HepG2 (cell line): Measurements from ENCODE around the gene HSDL2. TPM values are rescaled to one million over a fixed set of nuclear protein-coding genes. Genes with fewer than 3 reads are reported as not detected.
A peak's percentile ranks its signal among the peaks of the same experiment; 100 is the strongest.
"Not testable (repeated sequence)": the region's sequence is repeated elsewhere in the genome, so short reads cannot be mapped to it uniquely, and the experiment has no call there.

Experiments
- CREM ChIP-seq, 2 experiments: sonication (generic) in 1 of 2; formaldehyde crosslinking in 1 of 2; IDR thresholded peaks; 2 replicates each; pipeline versions ENCODE4 v1.4.0 to v1.6.1; 2016 to 2020; ENCODE audit warnings: antibody characterized with exemption in 1 of 2, mild to moderate bottlenecking in 1 of 2, missing genetic modification reagents in 1 of 2
- CTCF ChIP-seq: sonication (generic); formaldehyde crosslinking; IDR thresholded peaks from 2 replicates; pipeline ENCODE4 v1.5.0; 2020; ENCODE audit warnings: mild to moderate bottlenecking, missing genetic modification reagents, moderate library complexity
- FOXP1 ChIP-seq, 2 experiments: fragments of 450-650 bp in 1 of 2; IDR thresholded peaks; 2 replicates each; pipeline ENCODE4 v1.6.1; 2017 to 2018; ENCODE audit warnings: antibody characterized with exemption in 1 of 2
- GABPB1 ChIP-seq: IDR thresholded peaks from 2 replicates; pipeline ENCODE4 v1.6.1; 2016; ENCODE audit warnings: mild to moderate bottlenecking, missing genetic modification reagents, moderate library complexity, missing compliant biosample characterization
- GTF3A ChIP-seq: sonication (generic); formaldehyde crosslinking; conservative IDR thresholded peaks from 2 replicates; pipeline ENCODE4 v1.4.0; 2020; ENCODE audit warnings: mild to moderate bottlenecking, missing genetic modification reagents
- NR2F6 ChIP-seq, 2 experiments: IDR thresholded peaks; 2 replicates each; pipeline ENCODE4 v1.6.1; 2016; ENCODE audit warnings: antibody characterized with exemption in 1 of 2, mild to moderate bottlenecking in 1 of 2
- ONECUT2 ChIP-seq: sonication (generic); formaldehyde crosslinking; IDR thresholded peaks from 2 replicates; pipeline ENCODE4 v1.4.0; 2020; ENCODE audit warnings: missing genetic modification reagents
- PATZ1 ChIP-seq: sonication (generic); formaldehyde crosslinking; IDR thresholded peaks from 2 replicates; pipeline ENCODE4 v1.4.0; 2020; ENCODE audit warnings: missing genetic modification reagents
- POGZ ChIP-seq: sonication (generic); formaldehyde crosslinking; IDR thresholded peaks from 2 replicates; pipeline ENCODE4 v1.4.0; 2020; ENCODE audit warnings: mild to moderate bottlenecking, missing genetic modification reagents
- RERE ChIP-seq: IDR thresholded peaks from 2 replicates; pipeline ENCODE4 v1.6.1; 2016; ENCODE audit warnings: low read depth, missing genetic modification reagents, missing compliant biosample characterization
- SKIL ChIP-seq: sonication (generic); formaldehyde crosslinking; IDR thresholded peaks from 2 replicates; pipeline ENCODE4 v1.8.0; 2022; ENCODE audit warnings: missing genetic modification reagents, mild to moderate bottlenecking, moderate library complexity, borderline replicate concordance
- SPEN ChIP-seq: sonication (generic); formaldehyde crosslinking; IDR thresholded peaks from 2 replicates; pipeline ENCODE4 v1.5.1; 2020; ENCODE audit warnings: low read depth, mild to moderate bottlenecking, missing genetic modification reagents
- TARDBP ChIP-seq: sonication (generic); formaldehyde crosslinking; IDR thresholded peaks from 2 replicates; pipeline ENCODE4 v1.8.0; 2022; ENCODE audit warnings: mild to moderate bottlenecking, missing genetic modification reagents
- ZC3H13 ChIP-seq: sonication (generic); formaldehyde crosslinking; IDR thresholded peaks from 2 replicates; pipeline ENCODE4 v1.8.1; 2023; ENCODE audit warnings: mild to moderate bottlenecking, missing genetic modification reagents, moderate library complexity
- ZNF12 ChIP-seq: sonication (generic); formaldehyde crosslinking; IDR thresholded peaks from 2 replicates; pipeline ENCODE4 v1.5.0; 2020; ENCODE audit warnings: missing genetic modification reagents
- ZNF292 ChIP-seq: sonication (generic); formaldehyde crosslinking; IDR thresholded peaks from 2 replicates; pipeline ENCODE4 v1.8.1; 2022; ENCODE audit warnings: mild to moderate bottlenecking, low read depth, missing genetic modification reagents, borderline replicate concordance
- ZNF589 ChIP-seq: sonication (generic); formaldehyde crosslinking; conservative IDR thresholded peaks from 2 replicates; pipeline ENCODE4 v1.8.0; 2022; ENCODE audit warnings: mild to moderate bottlenecking, moderate library complexity, missing genetic modification reagents
- polyA plus RNA-seq, 8 experiments: library from polyadenylated mRNA; depleted of rRNA in 3 of 8; stranded (reverse) in 7 of 8; unstranded in 1 of 8; fragments of >200 nt; fragmentation: Illumina TruSeq in 4 of 8; extraction: Trizol in 4 of 8; gene quantifications; 2 replicates each; pipeline versions ENCODE4 v1.2.1 to v1.2.3, GENCODE V29; 2011 to 2016; ENCODE audit warnings: low read depth in 4 of 8, missing spikeins in 1 of 8, mixed read lengths in 1 of 8; ENCODE audit not compliant: insufficient read depth in 1 of 8
- total RNA-seq, 5 experiments: library from RNA; depleted of rRNA; stranded (reverse); fragments of >200 nt; fragmentation: Illumina TruSeq; extraction: Trizol; gene quantifications; 2 replicates each; pipeline ENCODE4 v1.2.3, GENCODE V29; 2016; ENCODE audit warnings: low read depth in 1 of 5

HSDL2 gene
- total and polyA plus RNA-seq, 2 of the 13 experiments (the other 11 are each of a cell fraction or from before 2014, with no cell fraction given): 55.3 to 80.2 TPM

- TF ChIP-seq PATZ1 (CRISPR knock-in tag): peak; percentile 53; the same call in 1 of the 2 replicates
- 0 out of 2 replicates have a peak, but pooled peaks have one; percentile 53 for TF ChIP-seq RERE (CRISPR knock-in tag)
- 0 out of 2 replicates have a peak, but pooled peaks have one; percentile 3 for TF ChIP-seq ONECUT2 (CRISPR knock-in tag)
- 0 out of 2 replicates have a peak, but pooled peaks have one; percentile 53 for TF ChIP-seq ZNF589 (CRISPR knock-in tag)
- peak; percentile 91 for TF ChIP-seq POGZ (CRISPR knock-in tag)
- TF ChIP-seq CREM (IDR thresholded peaks at IDR 0.05): peak; percentile 73; the same call in 1 of the 2 replicates
- TF ChIP-seq CREM (CRISPR knock-in tag; IDR thresholded peaks at IDR 0.05): not testable (repeated sequence)
- peak; percentile 39; the same call in 1 of the 2 replicates for TF ChIP-seq TARDBP
- peak; percentile 60; the same call in 1 of the 2 replicates for TF ChIP-seq NR2F6 (IDR thresholded peaks at IDR 0.05)
- TF ChIP-seq NR2F6 (CRISPR knock-in tag; IDR thresholded peaks at IDR 0.05): peak; percentile 81
- TF ChIP-seq CTCF (CRISPR knock-in tag): peak; percentile 49
- peak; percentile 67; the same call in 1 of the 2 replicates for TF ChIP-seq GTF3A (CRISPR knock-in tag)
- TF ChIP-seq ZNF12 (CRISPR knock-in tag): peak; percentile 69; the same call in 1 of the 2 replicates
- TF ChIP-seq SKIL (CRISPR knock-in tag): peak; percentile 74
- TF ChIP-seq ZC3H13 (CRISPR knock-in tag): 0 out of 2 replicates have a peak, but pooled peaks have one; percentile 56
- 0 out of 2 replicates have a peak, but pooled peaks have one; percentile 34 for TF ChIP-seq SPEN (CRISPR knock-in tag)
- 0 out of 2 replicates have a peak, but pooled peaks have one; percentile 36 for TF ChIP-seq ZNF292 (CRISPR knock-in tag)
- TF ChIP-seq FOXP1 (IDR thresholded peaks at IDR 0.05): 0 out of 2 replicates have a peak, but pooled peaks have one; percentile 31
- TF ChIP-seq FOXP1 (CRISPR knock-in tag; IDR thresholded peaks at IDR 0.05): peak; percentile 63
- peak; percentile 32; the same call in 1 of the 2 replicates for TF ChIP-seq GABPB1 (CRISPR knock-in tag)
Measured at GRCh38 chr9:112374232-112374631, 5.7 kb upstream of the HSDL2 start (continued).
